ENCODE results near the gene LTBP2.

The LTBP2 gene

GRCh38 chr14:74503291-74503937, 108.6 kb downstream of the LTBP2 start:
- no peak for DNase-seq

GRCh38 chr14:74502236-74503019, 109.6 kb downstream of the LTBP2 start:
- DNase-seq = no peak

- DNase-seq = no peak
Observed at GRCh38 chr14:74501691-74502090, 110.3 kb downstream of the LTBP2 start.

GRCh38 chr14:74501135-74501614, 110.9 kb downstream of the LTBP2 start:
- no peak for DNase-seq

GRCh38 chr14:74500417-74501134, 111.5 kb downstream of the LTBP2 start:
- DNase-seq = no peak

- DNase-seq = peak; percentile 56
Observed at GRCh38 chr14:74495356-74495755, 116.7 kb downstream of the LTBP2 start.

- DNase-seq = peak; percentile 99
Observed at GRCh38 chr14:74493343-74494261, 118.4 kb downstream of the LTBP2 start, which contains the start of gene ISCA2. Gene ISCA2 (plus strand): TSS chr14:74493765. CDS start chr14:74493775, 10 bp downstream.

- DNase-seq = no peak
Observed at GRCh38 chr14:74492776-74493342, 119.2 kb downstream of the LTBP2 start, which contains the start of gene NPC2. Gene NPC2 (minus strand): TSS chr14:74493305. CDS start chr14:74493274, 31 bp downstream.

- peak; percentile 15 for DNase-seq
Observed at GRCh38 chr14:74491956-74492775, 119.9 kb downstream of the LTBP2 start.

GRCh38 chr14:74490486-74490885, 121.6 kb downstream of the LTBP2 start:
- DNase-seq = no peak

- no peak for DNase-seq
Observed at GRCh38 chr14:74488786-74489397, 123.1 kb downstream of the LTBP2 start.

- DNase-seq = no peak
Observed at GRCh38 chr14:74486164-74486563, 125.9 kb downstream of the LTBP2 start.

- no peak for DNase-seq
Observed at GRCh38 chr14:74483321-74483720, 128.7 kb downstream of the LTBP2 start.

GRCh38 chr14:74482571-74482970, 129.5 kb downstream of the LTBP2 start:
- no peak for DNase-seq

GRCh38 chr14:74480046-74480445, 132.0 kb downstream of the LTBP2 start:
- DNase-seq = no peak

GRCh38 chr14:74478996-74479635, 132.9 kb downstream of the LTBP2 start:
- no peak for DNase-seq

- no peak for DNase-seq
Observed at GRCh38 chr14:74476607-74477006, 135.4 kb downstream of the LTBP2 start.

GRCh38 chr14:74476107-74476506, 135.9 kb downstream of the LTBP2 start:
- no peak for DNase-seq

GRCh38 chr14:74475678-74476077, 136.4 kb downstream of the LTBP2 start:
- no peak for DNase-seq

- DNase-seq = no peak
Observed at GRCh38 chr14:74474376-74474775, 137.7 kb downstream of the LTBP2 start.

All from CD4-positive, alpha-beta T cell treated with Interleukin-12 subunit alpha and Interleukin-12 subunit beta, for 1 hour (primary cell).